Measurements from ENCODE around the gene ZFP2. TPM values are rescaled to one million over a fixed set of nuclear protein-coding genes. Genes with fewer than 3 reads are reported as not detected.
A peak's percentile ranks its signal among the peaks of the same experiment; 100 is the strongest.

Gene ZFP2
- total and polyA plus RNA-seq, 2 of the 13 experiments (the other 11 are each of a cell fraction or from before 2014, with no cell fraction given), result 0.27 to 0.42 TPM

DNA sequence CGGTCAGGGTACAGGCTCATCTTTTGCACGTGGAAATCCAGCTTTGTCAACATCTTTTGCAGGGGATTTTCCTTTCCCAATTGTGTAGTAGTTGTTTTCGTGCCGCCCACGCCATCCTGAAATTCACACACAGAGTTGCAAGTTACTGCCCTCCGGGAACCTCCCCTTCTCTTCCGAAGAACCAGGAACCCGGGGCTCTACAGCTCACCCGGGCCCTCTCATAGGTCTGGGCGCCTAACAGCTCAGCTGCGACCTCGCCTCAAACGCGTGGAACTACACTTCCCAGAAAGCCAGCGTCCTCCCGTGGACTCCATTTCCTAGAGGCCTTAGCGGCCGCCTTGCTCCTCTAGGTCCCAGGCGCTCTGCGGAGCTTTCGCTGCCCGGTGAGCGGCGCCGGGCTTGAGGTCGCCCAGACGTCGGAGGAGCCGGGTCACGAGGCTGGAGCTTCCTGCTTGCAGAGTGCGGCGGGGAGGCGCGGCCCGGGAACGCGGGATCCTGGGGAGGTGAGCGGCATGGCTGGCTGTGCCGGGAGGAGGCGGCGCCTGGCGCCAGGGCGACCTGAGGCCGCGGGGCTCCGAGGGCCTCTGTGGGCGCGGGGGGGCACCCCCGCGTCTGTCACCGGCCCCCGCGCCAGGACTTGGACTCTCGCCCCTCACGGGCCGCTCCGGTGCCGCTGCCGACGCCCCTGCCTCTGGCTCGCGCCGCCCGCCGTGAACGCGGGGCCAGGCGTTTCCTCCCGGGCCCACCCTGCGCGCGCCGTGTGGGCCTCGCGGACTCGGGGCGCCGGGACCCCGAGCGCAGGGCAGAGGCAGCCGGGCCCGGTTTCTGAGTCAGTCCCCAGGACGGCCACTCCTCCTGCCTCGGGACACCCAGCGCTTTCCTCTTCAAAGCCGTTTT, 35.8 kb upstream of the ZFP2 start, which contains the start of gene ZNF354B (continued):
- TF ChIP-seq POLR2AphosphoS5 (IDR thresholded peaks at IDR 0.05; ENCODE audit: low read depth, low read length), result peak; percentile 75
- TF ChIP-seq SMAD9 (CRISPR knock-in tag; IDR thresholded peaks at IDR 0.05), result no peak
- TF ChIP-seq ZNF558 (CRISPR knock-in tag; IDR thresholded peaks at IDR 0.05; ENCODE audit: borderline replicate concordance), result 0 out of 2 replicates have a peak, but pooled peaks have one; percentile 65
- TF ChIP-seq ZNF674 (CRISPR knock-in tag; IDR thresholded peaks at IDR 0.05; ENCODE audit: low read depth), result no peak
- no peak for TF ChIP-seq ZNF549 (CRISPR knock-in tag; IDR thresholded peaks at IDR 0.05)
- no peak; the same call in 1 of the 2 replicates for TF ChIP-seq ZNF317 (CRISPR knock-in tag; IDR thresholded peaks at IDR 0.05)
- TF ChIP-seq FOSL2 (CRISPR knock-in tag; IDR thresholded peaks at IDR 0.05), result peak; percentile 47
- TF ChIP-seq CENPT (CRISPR knock-in tag; IDR thresholded peaks at IDR 0.05; ENCODE audit: low read depth), result no peak
- no peak for TF ChIP-seq ZBTB1 (CRISPR knock-in tag; IDR thresholded peaks at IDR 0.05; ENCODE audit: borderline replicate concordance)
- 0 out of 2 replicates have a peak, but pooled peaks have one; percentile 18 for TF ChIP-seq CEBPG (CRISPR knock-in tag; IDR thresholded peaks at IDR 0.05)
- TF ChIP-seq ZNF749 (CRISPR knock-in tag; IDR thresholded peaks at IDR 0.05; ENCODE audit: borderline replicate concordance), result 0 out of 2 replicates have a peak, but pooled peaks have one; percentile 66
- no peak for TF ChIP-seq PRMT3 (CRISPR knock-in tag; IDR thresholded peaks at IDR 0.05; ENCODE audit: borderline replicate concordance, low read depth)
- TF ChIP-seq THYN1 (CRISPR knock-in tag; IDR thresholded peaks at IDR 0.05; ENCODE audit: borderline replicate concordance, low read depth), result no peak
- no peak for TF ChIP-seq EHMT2 (IDR thresholded peaks at IDR 0.05; ENCODE audit: borderline replicate concordance, low read depth, low read length)
- TF ChIP-seq ZMYM4 (CRISPR knock-in tag; IDR thresholded peaks at IDR 0.05), result peak; percentile 72; the same call in 1 of the 2 replicates
- TF ChIP-seq, protein P1, sequence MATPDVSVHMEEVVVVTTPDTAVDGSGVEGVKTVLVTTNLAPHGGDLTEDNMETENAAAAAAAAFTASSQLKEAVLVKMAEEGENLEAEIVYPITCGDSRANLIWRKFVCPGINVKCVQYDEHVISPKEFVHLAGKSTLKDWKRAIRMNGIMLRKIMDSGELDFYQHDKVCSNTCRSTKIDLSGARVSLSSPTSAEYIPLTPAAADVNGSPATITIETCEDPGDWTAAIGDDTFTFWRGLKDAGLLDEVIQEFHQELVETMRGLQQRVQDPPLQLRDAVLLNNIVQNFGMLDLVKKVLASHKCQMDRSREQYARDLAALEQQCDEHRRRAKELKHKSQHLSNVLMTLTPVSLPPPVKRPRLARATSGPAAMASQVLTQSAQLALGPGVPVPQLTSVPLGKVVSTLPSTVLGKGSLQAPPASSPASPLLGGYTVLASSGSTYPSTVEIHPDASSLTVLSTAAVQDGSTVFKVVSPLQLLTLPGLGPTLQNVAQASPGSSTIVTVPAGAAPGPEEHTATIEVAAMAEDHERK (CRISPR knock-in tag; IDR thresholded peaks at IDR 0.05; ENCODE audit: low read depth), result peak; percentile 51; the same call in 1 of the 2 replicates
- peak; percentile 87 for TF ChIP-seq MYC (CRISPR knock-in tag; IDR thresholded peaks at IDR 0.05; ENCODE audit: borderline replicate concordance)
- no peak for TF ChIP-seq CEBPZ (IDR thresholded peaks at IDR 0.05; ENCODE audit: low read length)
- no peak for TF ChIP-seq KAT2B (IDR thresholded peaks at IDR 0.05; ENCODE audit: borderline replicate concordance, low read depth, low read length)
- no peak for TF ChIP-seq SMC3 (IDR thresholded peaks at IDR 0.05; ENCODE audit: low read length)
- TF ChIP-seq DPF2 (CRISPR knock-in tag; IDR thresholded peaks at IDR 0.05; ENCODE audit: borderline replicate concordance, low read depth), result no peak
- TF ChIP-seq STAT6 (CRISPR knock-in tag; IDR thresholded peaks at IDR 0.05; ENCODE audit: borderline replicate concordance), result no peak
